IMR-90 (cell line): Measurements from ENCODE around the gene DOCK4.

Experiments used
- CEBPB ChIP-seq: IDR thresholded peaks from 2 replicates; pipeline ENCODE4 v1.6.1; 2012; ENCODE audit warnings: low read depth, low read length, improper control_type of control experiment
- CTCF ChIP-seq: conservative IDR thresholded peaks from 2 replicates; pipeline ENCODE4 v1.5.1; 2012; ENCODE audit warnings: mild to moderate bottlenecking, low read depth, low read length, improper control_type of control experiment
- FOS ChIP-seq: fragments of 150-350 bp; IDR thresholded peaks from 2 replicates; pipeline ENCODE4 v1.6.1; 2016; ENCODE audit warnings: low read depth, low read length
- MAZ ChIP-seq: IDR thresholded peaks from 2 replicates; pipeline ENCODE4 v1.6.1; 2012; ENCODE audit warnings: low read depth, mild to moderate bottlenecking, low read length, improper control_type of control experiment, moderate library complexity, borderline replicate concordance
- POLR2A ChIP-seq: IDR thresholded peaks from 2 replicates; pipeline ENCODE4 v1.6.1; 2012; ENCODE audit warnings: mild to moderate bottlenecking, low read depth, low read length
- RAD21 ChIP-seq: IDR thresholded peaks from 2 replicates; pipeline ENCODE4 v1.6.1; 2012; ENCODE audit warnings: low read length, improper control_type of control experiment
- RFX5 ChIP-seq: IDR thresholded peaks from 2 replicates; pipeline ENCODE4 v1.8.0; 2012; ENCODE audit warnings: low read depth, mild to moderate bottlenecking, low read length, moderate library complexity
- SMC3 ChIP-seq: fragments of 150-350 bp; IDR thresholded peaks from 2 replicates; pipeline ENCODE4 v1.6.1; 2016; ENCODE audit warnings: low read depth, mild to moderate bottlenecking, antibody characterized with exemption, low read length, moderate library complexity

GRCh38 chr7:111749625-111750024, 456.6 kb downstream of the DOCK4 start:
- TF ChIP-seq MAZ (no peak), SMC3 (no peak), CTCF (no peak), CEBPB (no peak), RAD21 (no peak), POLR2A (no peak), FOS (no peak), RFX5 (no peak)
